ENCODE results near the gene COX6B2. TPM values are rescaled to one million over a fixed set of nuclear protein-coding genes. Genes with fewer than 3 reads are reported as not detected.

The COX6B2 gene
- total RNA-seq, 3 donors from 2014 or later: 0.73 to 1.3 TPM; not detected in 1

DNA sequence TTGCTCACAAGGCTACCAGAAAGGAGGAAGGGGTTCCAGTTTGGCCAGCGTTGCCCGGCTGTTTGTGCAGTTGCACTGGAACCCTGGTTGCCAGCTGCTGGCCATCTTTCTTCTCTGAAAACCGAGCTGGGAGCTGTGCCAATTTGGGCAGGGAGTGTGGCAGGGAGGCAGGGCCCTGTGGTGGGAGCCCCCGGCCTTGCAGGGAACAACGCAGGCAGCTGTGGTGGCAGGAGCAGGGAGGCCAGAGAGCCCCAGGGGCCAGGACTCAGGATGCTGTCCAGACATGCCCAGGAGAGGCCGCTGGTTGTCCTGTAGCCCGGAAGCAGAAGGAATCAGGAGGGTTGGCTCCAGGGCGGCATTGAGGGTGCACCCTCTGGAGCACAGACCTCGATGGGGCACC lies 10.1 kb downstream of the COX6B2 start:
- Histone ChIP-seq H3K9me3 (no peaks in the 10 kb centered on the region), H3K27me3 (no peaks in the 10 kb centered on the region), H3K4me3 (no peak overlapping the region), H3K36me3 (no peaks in the 10 kb centered on the region), H3K27ac (peak overlapping the region; percentile 1 to 39), H3K4me1 (no peaks in the 10 kb centered on the region)
- DNase-seq (ENCODE audit: low spot score in 2 of 2): peak in 1 of 2 donors; percentile 37
- intact Hi-C loops (cut with DNase I; ENCODE audit: low total_unique reads): no loop called here
- no peak for TF ChIP-seq POLR2A (IDR thresholded peaks at IDR 0.05)
- TF ChIP-seq POLR2AphosphoS5 (IDR thresholded peaks at IDR 0.05): no peak
- TF ChIP-seq, protein P1, sequence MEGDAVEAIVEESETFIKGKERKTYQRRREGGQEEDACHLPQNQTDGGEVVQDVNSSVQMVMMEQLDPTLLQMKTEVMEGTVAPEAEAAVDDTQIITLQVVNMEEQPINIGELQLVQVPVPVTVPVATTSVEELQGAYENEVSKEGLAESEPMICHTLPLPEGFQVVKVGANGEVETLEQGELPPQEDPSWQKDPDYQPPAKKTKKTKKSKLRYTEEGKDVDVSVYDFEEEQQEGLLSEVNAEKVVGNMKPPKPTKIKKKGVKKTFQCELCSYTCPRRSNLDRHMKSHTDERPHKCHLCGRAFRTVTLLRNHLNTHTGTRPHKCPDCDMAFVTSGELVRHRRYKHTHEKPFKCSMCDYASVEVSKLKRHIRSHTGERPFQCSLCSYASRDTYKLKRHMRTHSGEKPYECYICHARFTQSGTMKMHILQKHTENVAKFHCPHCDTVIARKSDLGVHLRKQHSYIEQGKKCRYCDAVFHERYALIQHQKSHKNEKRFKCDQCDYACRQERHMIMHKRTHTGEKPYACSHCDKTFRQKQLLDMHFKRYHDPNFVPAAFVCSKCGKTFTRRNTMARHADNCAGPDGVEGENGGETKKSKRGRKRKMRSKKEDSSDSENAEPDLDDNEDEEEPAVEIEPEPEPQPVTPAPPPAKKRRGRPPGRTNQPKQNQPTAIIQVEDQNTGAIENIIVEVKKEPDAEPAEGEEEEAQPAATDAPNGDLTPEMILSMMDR (IDR thresholded peaks at IDR 0.05): no peak

DNA sequence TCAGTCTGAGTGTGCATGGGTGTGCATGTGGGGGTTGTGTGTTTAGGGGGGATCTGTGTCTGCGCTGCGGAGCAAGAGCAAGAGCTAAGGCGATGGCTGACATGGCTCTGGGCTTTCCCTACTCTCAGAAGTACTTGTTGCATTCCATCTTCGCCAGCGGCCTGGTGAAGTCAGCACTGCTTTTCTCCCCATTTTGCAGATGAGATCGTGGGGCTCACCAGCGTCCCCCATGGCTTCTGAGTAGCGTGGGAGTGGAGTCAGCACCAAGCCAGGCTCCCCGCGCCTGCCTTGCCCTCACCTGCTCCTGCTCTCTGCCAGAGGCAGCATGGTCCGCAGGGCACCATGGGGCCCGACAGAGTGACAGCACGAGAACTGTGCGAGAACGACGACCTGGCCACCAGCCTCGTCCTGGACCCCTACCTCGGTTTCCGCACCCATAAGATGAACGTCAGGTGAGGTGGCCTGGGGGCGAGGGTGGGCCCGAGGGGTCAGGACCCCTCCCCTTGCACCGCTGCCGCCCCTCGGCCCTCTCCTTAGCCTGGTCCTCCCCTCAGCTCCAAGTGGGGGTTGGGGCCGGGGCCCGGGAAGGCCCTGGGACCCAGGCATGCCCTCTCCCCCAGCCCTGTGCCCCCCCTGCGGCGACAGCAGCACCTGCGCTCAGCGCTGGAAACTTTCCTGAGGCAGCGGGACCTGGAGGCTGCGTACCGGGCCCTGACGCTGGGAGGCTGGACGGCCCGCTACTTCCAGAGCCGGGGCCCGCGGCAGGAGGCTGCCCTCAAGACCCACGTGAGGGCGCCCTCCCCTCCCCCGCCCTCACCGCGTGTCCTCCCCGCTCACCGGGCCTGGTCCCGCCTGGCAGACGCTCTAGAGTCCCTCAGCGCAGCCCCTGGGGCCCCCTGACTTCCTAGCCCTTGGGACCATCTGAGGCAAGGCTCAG lies 12.7 kb downstream of the COX6B2 start:
- Histone ChIP-seq H3K27ac (no peak overlapping the region), H3K36me3 (no peaks in the 10 kb centered on the region), H3K9me3 (no peaks in the 10 kb centered on the region), H3K4me1 (no peaks in the 10 kb centered on the region), H3K4me3 (peak overlapping the region in 2 of 3 donors; percentile 85 to 87), H3K27me3 (no peaks in the 10 kb centered on the region)
- intact Hi-C loops (cut with DNase I; ENCODE audit: low total_unique reads): no loop called here
- TF ChIP-seq, protein P1 (IDR thresholded peaks at IDR 0.05): no peak
- TF ChIP-seq POLR2A (IDR thresholded peaks at IDR 0.05) (no peak), POLR2AphosphoS5 (IDR thresholded peaks at IDR 0.05) (no peak)
- DNase-seq (ENCODE audit: low spot score in 2 of 2): no peak

DNA sequence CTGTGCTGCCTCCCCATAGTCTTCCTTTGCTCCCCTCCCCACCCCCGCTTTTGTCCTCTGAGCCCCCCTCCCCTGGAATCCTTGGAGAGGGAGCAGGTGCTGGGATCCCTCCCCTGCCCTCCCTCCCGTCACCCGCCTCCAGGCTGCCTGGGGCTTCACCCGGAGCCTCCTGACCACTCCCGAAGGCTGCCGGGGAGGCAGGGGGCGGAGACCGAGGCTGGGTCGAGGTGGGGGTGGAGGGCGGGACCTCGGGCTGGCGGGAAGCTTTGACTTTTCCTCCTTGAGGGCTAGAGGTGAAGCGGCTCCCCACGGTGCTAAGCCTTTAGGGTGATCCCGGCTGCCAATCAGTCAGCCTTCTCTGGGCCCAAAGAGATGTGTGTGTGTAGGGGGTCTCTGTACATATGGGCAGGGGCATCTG lies 13.3 kb downstream of the COX6B2 start:
- Histone ChIP-seq H3K27ac (peak overlapping the region; percentile 96 to 99), H3K9me3 (no peaks in the 10 kb centered on the region), H3K4me3 (peak overlapping the region; percentile 74 to 87 (median 85)), H3K36me3 (no peaks in the 10 kb centered on the region), H3K4me1 (no peaks in the 10 kb centered on the region), H3K27me3 (no peaks in the 10 kb centered on the region)
- intact Hi-C loops (cut with DNase I; ENCODE audit: low total_unique reads): no loop called here
- peak; percentile 59 to 61 for DNase-seq (ENCODE audit: low spot score in 2 of 2)
- TF ChIP-seq POLR2A (IDR thresholded peaks at IDR 0.05) (no peak), POLR2AphosphoS5 (IDR thresholded peaks at IDR 0.05) (no peak)
- TF ChIP-seq, protein P1 (IDR thresholded peaks at IDR 0.05): no peak

DNA sequence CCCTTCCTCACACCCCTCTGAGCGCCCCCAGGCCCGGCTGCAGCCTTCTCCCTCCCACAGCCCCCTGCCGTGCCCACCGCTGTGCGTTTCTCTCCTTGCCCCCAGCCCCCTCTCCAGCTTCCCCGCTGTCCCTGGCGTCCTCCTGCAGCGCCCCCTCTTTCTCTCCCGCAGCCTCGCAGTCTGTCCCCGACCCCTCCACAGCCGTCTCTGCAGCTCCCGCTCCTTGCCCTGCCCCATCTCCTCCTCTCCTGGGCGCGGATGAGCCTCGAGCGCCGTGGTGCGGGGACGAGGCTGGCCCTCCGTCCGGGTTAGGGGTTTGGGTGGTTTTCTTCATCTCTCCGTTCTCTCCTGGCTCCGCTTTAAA lies 13.8 kb downstream of the COX6B2 start:
- TF ChIP-seq, protein P1 (IDR thresholded peaks at IDR 0.05): no peak
- TF ChIP-seq POLR2AphosphoS5 (IDR thresholded peaks at IDR 0.05) (no peak), POLR2A (IDR thresholded peaks at IDR 0.05) (no peak)
- DNase-seq (ENCODE audit: low spot score in 2 of 2): peak in 1 of 2 donors; percentile 30
- intact Hi-C loops (cut with DNase I; ENCODE audit: low total_unique reads): no loop called here
- Histone ChIP-seq H3K27me3 (no peaks in the 10 kb centered on the region), H3K4me3 (peak overlapping the region; percentile 74 to 87 (median 85)), H3K4me1 (no peaks in the 10 kb centered on the region), H3K36me3 (no peaks in the 10 kb centered on the region), H3K27ac (peak overlapping the region; percentile 96 to 99), H3K9me3 (no peaks in the 10 kb centered on the region)
